Kidney epithelial cell (primary cell): ENCODE measurements around the gene LETM1. TPM values are rescaled to one million over a fixed set of nuclear protein-coding genes. Genes with fewer than 3 reads are reported as not detected.

Experiments
- DNase-seq: peaks from one replicate; pipeline ENCODE4 v3.0.0-alpha.2; 2010; ENCODE audit warnings: low read depth
- H3K27me3 ChIP-seq: 2 replicates; pipeline ENCODE4 v1.6.0; 2011; ENCODE audit warnings: low read length; ENCODE audit not compliant: control insufficient read depth, insufficient read depth
- H3K36me3 ChIP-seq: 2 replicates; pipeline ENCODE4 v1.5.1; 2011; ENCODE audit warnings: low read length; ENCODE audit not compliant: control insufficient read depth, insufficient read depth
- H3K4me3 ChIP-seq: 2 replicates; pipeline ENCODE4 v1.5.1; 2011; ENCODE audit warnings: low read depth, mild to moderate bottlenecking, control low read depth, low read length
- total RNA-seq: library from RNA; depleted of rRNA; stranded (reverse); fragments of >200 nt; gene quantifications from 2 replicates; pipeline ENCODE4 v1.2.3, GENCODE V29; 2015
- TF ChIP-seq, protein P1 (sequence below): IDR thresholded peaks from 2 replicates; pipeline ENCODE4 v1.5.1; 2011; ENCODE audit warnings: mild to moderate bottlenecking, moderate library complexity, low read length, control low read depth, inconsistent platforms; ENCODE audit not compliant: insufficient read depth, poor library complexity, severe bottlenecking

Gene LETM1
- total RNA-seq, 1 donor from 2014 or later, result 41.5 TPM

DNA sequence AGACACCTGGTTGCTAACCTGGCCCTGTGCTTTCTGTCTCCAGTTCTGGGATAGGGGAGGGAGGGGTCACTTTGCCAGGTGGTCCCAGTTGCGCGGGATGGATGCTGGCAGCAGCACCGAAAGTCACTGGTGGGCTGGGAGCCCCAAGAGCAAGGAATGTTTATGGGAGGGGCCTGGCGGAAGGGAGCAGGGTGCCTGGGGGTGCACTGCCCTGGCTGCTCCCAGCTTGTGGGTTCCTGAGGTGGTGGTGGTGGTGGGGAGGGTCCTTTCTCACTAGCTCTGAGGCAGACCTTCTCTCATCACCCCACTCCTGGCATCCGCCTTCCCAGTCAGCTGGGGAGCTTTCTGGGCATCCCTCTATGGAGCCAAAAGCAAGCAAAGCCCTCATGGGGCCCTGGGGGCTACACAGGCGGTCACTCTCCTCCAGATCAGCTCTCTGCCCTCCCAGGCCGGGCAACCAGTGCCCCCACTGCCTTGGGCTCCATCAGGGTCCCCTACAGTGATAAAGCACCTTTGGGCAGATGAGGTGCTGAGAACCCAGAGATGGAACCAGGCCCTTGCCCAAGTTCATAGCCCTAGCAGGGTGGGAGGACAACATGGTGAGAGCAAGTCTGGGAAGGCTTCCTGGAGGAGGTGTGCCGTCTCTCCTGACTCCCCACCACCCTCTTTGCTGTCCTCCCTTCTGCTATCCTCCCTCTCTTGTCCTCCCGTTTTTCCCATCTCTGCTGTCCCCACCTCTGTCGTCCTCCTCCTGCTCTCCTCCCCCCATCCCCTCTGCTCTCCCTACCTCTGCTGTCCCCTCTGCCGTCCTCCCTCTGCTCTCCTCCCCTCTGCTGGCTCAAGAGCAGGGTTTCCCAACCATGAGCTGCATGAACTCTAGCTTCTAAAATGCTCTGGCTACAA lies 46.9 kb downstream of the LETM1 start:
- TF ChIP-seq, protein P1, sequence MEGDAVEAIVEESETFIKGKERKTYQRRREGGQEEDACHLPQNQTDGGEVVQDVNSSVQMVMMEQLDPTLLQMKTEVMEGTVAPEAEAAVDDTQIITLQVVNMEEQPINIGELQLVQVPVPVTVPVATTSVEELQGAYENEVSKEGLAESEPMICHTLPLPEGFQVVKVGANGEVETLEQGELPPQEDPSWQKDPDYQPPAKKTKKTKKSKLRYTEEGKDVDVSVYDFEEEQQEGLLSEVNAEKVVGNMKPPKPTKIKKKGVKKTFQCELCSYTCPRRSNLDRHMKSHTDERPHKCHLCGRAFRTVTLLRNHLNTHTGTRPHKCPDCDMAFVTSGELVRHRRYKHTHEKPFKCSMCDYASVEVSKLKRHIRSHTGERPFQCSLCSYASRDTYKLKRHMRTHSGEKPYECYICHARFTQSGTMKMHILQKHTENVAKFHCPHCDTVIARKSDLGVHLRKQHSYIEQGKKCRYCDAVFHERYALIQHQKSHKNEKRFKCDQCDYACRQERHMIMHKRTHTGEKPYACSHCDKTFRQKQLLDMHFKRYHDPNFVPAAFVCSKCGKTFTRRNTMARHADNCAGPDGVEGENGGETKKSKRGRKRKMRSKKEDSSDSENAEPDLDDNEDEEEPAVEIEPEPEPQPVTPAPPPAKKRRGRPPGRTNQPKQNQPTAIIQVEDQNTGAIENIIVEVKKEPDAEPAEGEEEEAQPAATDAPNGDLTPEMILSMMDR, result no peak
- Histone ChIP-seq H3K27me3 (no peaks in the 10 kb centered on the region), H3K36me3 (no peaks in the 10 kb centered on the region), H3K4me3 (no peak overlapping the region)
- DNase-seq, result no peak

DNA sequence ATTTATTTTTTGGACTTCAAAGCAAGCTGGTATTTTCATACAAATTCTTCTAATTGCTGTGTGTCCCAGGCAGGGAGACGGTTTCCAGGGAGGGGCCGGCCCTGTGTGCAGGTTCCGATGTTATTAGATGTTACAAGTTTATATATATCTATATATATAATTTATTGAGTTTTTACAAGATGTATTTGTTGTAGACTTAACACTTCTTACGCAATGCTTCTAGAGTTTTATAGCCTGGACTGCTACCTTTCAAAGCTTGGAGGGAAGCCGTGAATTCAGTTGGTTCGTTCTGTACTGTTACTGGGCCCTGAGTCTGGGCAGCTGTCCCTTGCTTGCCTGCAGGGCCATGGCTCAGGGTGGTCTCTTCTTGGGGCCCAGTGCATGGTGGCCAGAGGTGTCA lies 47.6 kb downstream of the LETM1 start:
- TF ChIP-seq, protein P1, result no peak
- H3K36me3 ChIP-seq, result no peaks in the 10 kb centered on the region

DNA sequence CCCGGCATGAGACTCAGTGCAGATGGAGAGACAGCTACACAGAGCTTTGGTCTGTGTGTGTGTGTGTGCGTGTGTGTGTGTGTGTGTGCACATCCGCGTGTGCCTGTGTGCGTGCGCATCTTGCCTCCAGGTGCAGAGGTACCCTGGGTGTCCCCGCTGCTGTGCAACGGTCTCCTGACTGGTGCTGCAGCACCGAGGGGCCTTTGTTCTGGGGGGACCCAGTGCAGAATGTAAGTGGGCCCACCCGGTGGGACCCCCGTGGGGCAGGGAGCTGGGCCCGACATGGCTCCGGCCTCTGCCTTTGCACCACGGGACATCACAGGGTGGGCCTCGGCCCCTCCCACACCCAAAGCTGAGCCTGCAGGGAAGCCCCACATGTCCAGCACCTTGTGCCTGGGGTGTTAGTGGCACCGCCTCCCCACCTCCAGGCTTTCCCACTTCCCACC lies 48.6 kb downstream of the LETM1 start:
- TF ChIP-seq, protein P1, result no peak
- no peak overlapping the region for H3K4me3 ChIP-seq
- no peaks in the 10 kb centered on the region for H3K27me3 ChIP-seq
- DNase-seq, result no peak
- no peaks in the 10 kb centered on the region for H3K36me3 ChIP-seq

More for the DNA sequence above, 47.6 kb downstream of the LETM1 start:
- no peak for DNase-seq
- Histone ChIP-seq H3K27me3 (no peaks in the 10 kb centered on the region), H3K4me3 (no peak overlapping the region)

DNA sequence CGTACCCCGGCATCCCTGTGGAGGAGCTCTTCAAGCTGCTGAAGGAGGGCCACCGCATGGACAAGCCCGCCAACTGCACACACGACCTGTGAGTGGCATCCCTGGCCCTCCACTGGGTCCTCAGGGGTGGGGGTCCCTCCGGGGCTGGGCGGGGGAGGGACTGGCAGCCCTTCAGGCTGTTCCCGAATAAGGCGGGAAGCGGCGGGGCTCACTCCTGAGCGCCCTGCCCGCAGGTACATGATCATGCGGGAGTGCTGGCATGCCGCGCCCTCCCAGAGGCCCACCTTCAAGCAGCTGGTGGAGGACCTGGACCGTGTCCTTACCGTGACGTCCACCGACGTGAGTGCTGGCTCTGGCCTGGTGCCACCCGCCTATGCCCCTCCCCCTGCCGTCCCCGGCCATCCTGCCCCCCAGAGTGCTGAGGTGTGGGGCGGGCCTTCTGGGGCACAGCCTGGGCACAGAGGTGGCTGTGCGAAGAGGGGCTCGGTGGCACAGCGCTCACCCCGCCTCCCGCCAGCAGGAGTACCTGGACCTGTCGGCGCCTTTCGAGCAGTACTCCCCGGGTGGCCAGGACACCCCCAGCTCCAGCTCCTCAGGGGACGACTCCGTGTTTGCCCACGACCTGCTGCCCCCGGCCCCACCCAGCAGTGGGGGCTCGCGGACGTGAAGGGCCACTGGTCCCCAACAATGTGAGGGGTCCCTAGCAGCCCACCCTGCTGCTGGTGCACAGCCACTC lies 49.2 kb downstream of the LETM1 start:
- no peaks in the 10 kb centered on the region for H3K36me3 ChIP-seq
- H3K27me3 ChIP-seq, result no peaks in the 10 kb centered on the region

DNA sequence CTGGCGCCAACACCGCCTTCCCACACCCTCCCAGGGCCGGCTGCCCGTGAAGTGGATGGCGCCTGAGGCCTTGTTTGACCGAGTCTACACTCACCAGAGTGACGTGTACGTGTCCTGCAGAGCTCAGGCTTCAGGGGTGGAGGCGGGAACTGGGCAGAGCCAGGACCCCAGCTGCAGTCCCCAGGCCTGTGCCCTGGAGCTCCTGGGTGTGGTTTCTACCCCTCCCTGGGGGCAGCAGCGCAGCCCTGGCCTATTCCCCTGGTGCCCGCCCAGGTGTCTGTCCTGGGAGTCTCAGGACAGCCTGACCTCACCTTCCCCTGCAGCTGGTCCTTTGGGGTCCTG lies 49.8 kb downstream of the LETM1 start:
- H3K36me3 ChIP-seq, result no peaks in the 10 kb centered on the region
- TF ChIP-seq, protein P1, result no peak
- H3K4me3 ChIP-seq, result no peak overlapping the region

More for the DNA sequence above, 49.2 kb downstream of the LETM1 start:
- H3K4me3 ChIP-seq, result no peak overlapping the region
- TF ChIP-seq, protein P1, result no peak
- DNase-seq, result no peak

More for the DNA sequence above, 49.8 kb downstream of the LETM1 start:
- no peaks in the 10 kb centered on the region for H3K27me3 ChIP-seq
- DNase-seq, result no peak
